Ammon's horn (tissue), 1 donor: ENCODE results near the gene LAMA2.

Experiments used
- DNase-seq: peaks from one replicate; pipeline ENCODE4 v3.0.0-alpha.2; 2016; ENCODE audit warnings: low spot score

The LAMA2 gene

DNA sequence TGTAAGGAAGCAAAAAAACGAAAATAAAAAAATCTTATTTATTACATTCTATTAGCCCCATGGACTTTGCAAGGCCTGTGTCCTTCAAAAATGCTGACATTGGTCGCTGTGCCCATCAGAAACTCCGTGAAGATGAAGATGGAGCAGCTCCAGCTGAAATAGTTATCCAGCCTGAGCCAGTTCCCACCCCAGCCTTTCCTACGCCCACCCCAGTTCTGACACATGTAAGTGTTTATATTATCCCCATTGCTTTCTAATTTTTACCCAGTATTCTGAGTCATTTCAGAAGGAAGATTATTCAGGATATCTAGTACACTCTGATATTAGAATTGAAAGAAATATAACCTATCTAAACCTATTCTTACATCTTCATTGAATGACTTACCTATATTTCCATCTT lies 609.3 kb downstream of the LAMA2 start:
- DNase-seq: peak; percentile 43

DNA sequence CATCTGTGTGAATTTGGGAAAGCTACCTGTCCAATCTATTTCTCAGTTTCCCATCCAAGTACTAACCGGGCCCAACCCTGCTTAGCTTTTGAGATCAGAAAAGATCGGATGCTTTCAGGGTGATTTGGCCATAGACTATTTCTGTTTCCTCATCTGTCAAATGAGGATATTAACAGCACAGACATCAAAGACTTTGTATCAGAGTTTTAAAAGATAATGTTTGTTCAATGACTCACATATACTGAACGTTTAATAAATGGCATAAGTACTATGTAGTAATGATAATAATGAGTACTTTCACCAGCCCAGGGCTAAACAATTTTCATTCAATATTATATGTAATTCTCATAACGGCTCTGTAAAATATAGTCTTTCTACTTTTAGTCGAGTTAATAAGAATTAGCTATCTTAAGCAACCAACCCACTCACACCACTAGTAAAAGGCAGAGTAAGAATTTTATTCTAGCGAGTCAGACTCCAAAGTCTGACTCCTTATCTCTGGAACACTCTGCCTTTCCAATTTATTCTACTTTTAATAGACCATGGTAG lies 610.5 kb downstream of the LAMA2 start:
- DNase-seq: no peak

DNA sequence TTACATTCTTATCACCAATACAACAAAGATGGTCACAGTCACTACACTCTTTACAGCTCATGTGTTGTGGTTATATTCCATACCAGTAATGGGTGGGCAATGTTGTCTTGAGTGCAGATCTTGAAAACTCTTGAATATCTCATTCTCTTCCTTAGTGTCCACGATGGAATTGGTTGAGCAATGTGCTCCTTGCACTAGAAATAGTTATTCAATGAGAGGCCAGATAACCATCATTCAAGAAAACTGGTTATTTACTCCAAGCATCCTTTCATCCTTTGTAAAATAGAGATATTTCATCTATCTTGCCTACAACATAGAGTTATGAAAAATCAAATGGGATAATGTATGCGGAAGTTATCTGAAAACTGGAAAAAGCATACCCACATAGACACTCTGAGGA lies 611.2 kb downstream of the LAMA2 start:
- DNase-seq: no peak

DNA sequence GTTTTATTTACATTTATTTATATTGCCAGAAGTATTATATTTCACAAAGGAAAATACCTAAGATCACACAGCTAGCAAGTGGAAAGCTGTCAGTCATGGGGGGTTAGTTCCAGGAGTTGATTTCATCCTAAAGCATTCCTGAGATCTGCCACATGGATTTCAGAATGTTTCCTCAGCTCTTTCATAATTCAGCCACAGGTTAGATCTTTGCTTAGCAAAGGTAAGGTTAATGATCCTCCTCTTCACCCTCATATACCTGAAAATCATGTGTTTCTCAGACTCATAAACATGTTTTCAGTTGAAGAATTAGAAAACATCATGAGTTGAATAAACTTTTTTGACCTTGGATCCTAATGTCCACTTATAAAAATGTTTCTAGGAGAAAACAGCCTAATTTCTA lies 611.6 kb downstream of the LAMA2 start:
- DNase-seq: no peak

DNA sequence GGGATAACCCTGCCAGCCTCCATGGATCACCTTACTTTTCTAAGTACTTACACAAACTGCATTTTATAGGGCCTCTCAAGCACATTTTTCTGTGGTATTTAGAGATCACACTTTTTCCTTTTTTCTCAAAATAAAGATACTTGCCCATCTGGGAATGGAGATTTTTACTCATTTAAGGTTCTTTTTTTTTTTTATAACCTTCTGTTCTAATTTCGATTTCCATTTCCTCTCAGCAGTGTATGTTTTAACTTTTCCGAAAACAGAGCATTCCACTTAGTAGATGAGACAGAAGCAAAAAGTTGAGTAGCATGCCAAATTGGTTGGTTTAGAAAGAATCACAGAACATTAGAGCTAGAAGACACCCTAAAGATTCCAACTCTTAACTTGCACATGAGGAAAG lies 612.7 kb downstream of the LAMA2 start:
- DNase-seq: no peak

DNA sequence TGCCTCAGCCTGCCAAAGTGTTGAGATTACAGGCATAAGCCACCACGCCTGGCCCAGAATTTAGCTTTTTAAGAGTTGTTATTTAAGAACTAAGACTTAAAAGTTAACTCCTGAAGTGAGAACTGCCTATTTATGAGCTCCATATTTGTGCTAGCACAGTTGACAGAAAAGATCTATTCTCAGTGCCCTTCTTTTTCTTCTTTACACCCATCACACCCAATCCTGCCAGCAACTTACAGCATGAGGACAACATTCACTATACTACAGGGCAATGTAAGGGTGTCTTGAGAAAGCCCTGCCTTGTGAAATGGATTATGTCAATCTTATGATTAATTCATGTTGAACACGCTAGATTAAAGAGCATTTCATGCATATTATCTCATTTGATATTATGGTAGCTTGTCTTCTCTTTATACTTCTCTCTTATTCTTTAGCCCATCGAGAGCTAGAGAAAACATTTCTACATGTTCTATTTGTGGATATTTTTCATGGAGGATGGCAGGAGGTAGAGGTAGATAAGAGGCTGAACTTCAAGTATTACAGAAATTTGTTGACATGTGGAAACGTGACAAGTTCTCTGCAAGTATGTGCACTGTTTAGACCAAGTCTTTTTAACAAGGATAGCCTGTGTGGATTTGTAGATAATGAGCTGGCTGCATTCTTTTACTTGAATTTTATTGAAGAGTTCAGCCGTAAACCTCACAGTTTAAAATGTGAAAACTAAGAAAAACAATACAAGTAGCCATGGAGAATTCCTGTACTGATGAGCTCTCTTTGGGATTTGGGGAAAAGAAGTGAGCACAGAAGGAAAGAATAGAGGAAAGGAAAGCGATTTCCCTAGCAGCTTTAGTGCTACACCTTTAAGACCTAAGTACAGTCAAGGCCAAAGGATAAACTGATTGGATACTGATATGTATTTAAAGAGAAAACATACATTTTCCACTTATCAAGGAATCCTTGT lies 614.8 kb downstream of the LAMA2 start:
- no peak for DNase-seq

DNA sequence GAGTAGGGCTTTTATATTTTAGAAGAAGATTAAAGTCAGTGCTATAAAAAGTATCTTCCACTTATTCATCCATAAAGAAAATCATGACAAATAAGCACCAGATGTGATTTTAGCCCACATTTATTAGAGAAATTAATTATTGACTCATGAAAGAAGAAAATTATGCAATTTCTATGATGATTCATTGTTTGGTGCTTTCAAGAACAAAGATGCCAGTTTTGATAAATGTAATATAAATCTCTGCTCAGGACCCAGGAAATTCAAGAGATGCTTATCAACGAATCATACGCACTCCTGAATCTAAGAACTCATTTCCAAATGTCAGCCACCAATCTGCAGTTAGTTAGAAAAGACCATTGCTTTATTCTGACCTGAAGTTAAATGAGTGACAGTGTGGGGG lies 615.6 kb downstream of the LAMA2 start:
- DNase-seq: no peak

DNA sequence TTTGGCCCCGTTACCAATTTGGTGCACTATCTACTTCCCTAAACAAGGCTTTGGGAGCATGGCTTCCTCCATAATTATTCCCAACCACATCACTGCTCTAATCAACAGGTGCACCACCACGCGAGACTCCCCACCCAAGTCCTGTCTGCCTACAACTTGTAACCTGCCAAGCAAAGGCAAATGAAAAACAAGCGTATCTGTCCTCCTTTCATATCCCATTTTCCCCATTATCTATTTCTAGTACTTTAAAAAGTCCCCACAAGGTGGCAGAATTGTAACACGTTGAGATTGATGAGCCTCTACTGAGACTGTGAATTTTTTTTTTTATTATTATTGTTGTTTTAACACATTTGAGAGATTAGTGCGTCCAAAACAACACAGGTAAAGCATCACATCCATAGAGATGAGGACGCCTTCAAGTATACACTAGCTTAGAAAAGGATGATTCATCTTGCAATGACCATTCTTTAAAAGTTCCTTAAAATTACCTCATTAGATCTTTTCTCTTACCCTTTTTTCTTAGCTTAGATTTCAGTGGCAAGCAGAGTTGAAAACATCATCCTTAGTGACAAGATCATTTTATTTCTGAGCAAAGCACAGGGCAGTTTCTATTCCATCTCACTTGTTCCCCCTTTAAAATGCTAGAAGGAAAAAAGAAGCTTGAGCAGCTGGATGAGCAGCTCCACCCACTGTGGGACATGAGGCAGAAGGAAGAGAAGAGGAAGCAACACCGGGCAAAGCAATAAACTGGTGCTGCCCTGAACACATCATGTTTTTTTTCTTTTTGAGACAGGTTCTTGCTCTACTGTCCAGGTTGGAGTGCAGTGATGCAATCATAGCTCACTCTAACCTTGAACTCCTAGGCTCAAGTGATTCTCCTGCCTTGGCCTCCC lies 616.3 kb downstream of the LAMA2 start:
- peak; percentile 65 for DNase-seq

DNA sequence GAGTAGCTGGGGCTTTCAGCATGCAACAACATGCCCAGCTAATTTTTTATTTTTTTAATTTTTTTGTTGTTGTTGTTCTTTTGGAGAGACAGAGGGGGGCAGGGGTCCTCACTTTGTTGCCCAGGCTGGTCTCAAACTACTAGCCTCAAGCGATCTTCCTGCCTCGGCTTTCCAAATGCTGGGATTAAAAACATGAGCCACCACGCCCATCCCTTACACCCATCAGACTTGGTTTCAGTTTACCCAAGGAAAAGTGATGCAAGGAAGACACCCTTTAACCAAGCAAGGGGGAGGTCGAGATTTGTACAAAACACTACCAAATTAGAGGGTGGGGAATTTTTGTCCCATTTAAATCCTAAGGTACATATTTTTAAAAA lies 616.9 kb downstream of the LAMA2 start:
- DNase-seq: no peak

DNA sequence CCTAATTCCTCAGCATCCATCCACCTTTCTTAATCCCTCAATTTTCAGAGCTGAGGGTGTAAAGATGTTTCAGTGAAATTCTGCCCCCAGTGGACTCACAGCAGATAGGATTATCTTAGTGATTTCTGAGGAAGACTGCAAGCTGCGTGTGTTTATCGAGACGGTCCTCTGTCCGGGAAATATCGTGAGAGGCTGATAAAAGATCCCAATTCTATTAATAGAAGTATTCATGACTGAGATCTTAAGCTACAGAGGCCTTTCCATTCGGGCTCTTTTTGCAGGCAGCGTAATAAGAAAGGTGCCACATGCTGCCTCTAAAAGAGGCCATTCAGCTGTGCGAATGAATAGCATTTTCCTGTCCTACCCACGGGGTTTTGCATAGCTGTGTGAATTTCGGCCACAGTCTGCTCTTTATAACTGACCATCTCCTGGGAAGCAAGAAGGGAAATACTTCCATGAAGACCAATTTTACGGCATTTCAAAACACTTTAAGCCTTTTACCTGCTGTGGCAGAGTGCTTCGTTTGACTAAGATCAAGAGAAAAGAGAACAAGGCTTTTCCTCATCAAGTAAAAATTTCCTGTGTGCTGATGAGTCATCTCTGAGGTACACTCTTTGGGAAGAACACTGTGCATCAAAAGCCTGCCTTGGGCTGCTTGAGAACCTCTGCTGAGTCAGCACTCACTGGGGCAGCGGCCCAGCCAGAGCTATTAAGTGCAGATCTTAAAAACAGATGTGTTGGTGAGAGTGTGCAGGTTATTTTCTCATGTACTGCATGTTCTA lies 618.2 kb downstream of the LAMA2 start:
- peak; percentile 40 for DNase-seq

DNA sequence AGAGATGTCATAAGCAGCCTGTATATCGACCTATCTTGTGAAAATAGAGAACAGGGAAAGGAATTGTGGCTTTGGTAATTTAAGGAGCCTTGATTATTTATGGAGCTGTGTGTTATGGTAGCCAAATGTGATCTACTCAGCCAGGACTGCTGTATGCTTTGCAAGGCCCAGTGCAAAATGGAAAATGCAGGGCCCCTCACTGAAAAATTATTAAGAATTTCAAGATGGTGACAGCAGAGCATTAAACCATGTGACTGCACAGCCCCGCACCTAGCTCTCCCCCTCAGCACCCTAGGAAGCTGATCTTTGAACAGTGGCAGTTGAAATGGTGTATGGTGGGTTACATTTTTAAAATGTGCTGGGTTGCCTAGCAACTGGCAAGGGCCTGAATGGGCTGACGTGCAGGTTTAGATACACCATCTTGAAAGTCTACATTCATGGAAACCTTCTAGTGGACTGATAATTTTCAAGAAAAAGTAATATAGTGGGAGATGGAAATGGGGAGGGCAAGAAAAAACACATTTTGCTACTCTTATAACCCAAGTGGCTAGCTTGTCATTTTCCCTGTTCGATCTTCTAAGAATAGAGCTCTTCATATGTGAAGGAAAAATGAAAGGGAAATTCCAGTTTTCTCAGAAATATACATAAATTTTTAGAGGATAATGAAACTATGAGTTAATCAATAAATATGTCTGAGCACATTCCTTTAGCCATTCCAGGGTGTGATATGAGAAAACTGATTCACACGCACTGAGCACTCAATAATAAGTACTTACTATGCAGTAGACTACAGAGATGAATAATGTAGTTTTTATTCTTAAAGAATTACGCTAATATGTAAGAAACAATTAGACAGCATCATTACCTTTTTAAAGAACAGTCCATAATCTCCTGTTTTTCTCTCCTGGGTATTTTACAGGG lies 619.1 kb downstream of the LAMA2 start:
- DNase-seq: no peak

DNA sequence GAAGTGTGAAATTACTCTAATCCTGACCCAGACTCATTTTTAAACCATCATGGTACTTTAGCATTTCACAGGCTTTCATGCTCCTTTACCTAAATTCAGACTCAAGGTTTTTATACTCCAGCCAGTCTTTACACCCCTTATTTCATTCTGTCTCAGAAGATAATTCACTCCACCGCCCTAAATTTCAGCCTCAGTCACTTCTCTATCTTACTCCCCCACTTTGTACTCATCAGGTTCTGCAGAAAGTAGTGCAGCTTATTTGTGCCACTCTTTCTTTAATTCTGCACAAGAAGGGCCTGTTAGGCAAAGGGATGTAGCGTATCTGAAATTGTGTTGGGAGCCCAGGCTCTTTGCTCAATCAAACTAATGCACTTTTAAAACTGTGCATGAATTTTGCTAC lies 621.5 kb downstream of the LAMA2 start:
- no peak for DNase-seq

DNA sequence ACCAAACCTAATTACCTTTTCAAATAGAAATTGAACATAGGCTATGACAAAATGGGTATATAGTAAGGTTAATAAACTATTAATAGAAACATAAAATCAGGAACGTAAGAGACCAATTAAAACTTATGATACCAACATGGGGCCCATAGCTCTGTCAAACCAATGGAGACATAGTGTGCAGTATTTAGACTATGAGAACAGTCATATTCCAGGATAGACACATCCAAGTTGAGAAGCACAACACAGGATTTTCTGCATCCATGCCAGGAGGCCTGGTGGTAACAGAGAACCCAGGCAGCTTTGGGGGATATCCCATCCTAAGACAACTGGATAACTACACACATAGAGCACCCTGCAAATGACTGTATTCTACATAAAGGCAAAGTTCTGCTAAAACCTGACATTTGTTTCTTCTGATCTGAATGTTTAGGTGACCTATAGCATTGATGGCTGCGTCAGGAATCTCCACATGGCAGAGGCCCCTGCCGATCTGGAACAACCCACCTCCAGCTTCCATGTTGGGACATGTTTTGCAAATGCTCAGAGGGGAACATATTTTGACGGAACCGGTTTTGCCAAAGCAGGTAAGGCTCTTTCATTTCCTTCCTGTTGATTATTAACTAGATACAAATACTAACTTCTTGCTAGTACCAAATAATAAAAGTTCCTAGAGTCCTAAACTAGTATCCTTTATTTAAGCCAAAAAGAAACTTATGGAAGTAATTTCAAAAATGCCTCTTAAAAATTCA lies 624.3 kb downstream of the LAMA2 start:
- no peak for DNase-seq

DNA sequence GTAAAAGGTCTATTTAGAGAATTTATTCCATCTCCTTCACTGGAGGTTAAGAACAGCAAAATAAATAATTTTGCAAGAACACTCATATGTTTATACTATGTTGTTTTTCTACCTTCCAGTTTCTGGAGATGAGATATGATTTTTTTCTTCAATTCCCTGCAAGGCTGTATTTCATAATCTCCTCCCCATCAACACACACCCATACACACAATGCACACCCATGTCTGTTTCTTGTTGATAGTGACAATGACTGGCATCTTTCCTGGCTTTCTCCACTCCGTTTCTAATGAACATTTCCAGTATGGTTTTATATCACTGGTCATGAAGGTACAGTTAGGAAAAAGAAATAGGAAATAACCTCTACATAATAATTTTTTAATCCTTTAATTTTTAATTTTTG lies 624.9 kb downstream of the LAMA2 start:
- no peak for DNase-seq

DNA sequence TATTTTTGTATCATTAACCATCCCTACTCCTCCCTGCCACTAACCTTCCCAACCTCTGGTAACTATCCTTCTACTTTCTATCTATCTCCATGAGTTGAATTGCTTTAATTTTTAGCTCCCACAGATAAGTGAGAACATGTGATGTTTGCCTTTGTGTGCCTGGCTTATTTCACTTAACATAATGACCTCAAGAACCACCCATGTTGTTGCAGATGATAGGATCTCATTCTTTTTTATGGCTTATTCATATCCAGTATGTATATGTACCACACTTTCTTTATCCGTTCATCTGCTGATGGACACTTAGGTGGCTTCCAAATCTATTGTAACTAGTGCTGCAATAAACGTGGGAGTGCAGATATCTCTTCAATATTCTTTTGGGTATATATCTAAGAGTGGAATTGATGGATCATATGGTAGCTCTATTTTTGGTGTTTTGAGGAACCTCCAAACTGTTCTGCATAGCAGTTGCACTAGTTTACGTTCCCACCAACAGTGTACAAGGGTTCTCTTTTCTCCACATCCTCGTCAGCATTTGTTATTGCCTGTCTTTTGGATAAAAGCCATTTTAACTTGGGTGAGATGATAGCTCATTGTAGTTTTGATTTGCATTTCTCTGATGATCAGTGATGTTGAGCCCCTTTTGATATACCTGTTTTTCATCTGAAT lies 625.7 kb downstream of the LAMA2 start:
- DNase-seq: no peak

DNA sequence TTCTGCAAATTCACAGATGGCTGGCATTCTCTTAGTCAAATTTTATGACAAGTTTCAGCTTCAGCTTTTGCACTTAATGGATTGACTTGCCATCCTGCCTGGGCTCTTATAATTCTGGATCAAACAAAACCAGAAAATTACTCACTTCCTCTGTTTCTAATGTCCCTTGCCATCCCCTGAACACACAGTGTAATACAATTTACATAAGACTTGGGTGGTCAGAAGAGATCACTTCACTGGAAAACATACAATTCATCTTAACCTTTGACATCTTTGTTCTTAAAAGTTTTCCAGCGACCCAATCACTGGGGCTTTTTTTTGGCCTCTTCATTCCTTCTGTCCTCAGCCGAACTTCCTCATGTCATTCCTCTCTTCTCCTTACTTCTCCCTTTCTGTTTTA lies 628.0 kb downstream of the LAMA2 start:
- DNase-seq: no peak

DNA sequence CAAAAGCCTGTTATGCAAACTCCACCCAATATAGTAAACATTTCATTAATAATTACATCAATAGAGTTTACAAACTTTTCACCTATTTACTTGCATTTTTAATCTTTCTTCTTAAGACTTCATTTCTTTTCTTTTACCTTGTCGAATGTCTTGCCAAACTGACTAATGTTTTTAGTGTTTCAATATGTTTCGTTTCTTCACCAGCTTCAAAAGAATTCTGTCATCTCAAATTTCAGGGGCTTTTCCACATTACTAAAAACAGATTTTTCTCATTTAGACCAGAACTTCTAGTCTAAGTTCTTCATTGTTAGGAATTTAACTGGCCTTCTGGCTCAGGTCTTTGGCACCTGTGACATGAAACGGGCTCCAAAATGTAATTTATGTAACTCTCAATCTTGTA lies 630.5 kb downstream of the LAMA2 start:
- no peak for DNase-seq

DNA sequence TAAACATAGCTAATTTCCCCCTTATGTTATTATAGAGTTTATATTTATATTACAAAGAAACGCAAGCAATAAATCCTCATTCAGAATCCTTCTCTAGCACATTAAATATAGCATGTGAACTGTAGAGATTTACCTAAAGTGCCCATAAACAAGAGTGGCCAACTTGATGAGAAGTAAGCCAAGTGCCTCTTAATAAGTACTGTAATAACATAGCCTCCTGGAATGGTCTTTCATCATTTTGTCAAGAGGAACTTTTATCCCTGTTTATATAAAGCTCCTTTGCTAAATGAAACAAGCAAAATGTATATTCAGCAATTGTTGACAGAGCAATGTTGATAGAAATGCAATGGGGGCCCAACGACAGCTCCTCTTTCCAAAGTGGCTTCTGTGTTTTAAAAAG lies 632.1 kb downstream of the LAMA2 start:
- DNase-seq: no peak

DNA sequence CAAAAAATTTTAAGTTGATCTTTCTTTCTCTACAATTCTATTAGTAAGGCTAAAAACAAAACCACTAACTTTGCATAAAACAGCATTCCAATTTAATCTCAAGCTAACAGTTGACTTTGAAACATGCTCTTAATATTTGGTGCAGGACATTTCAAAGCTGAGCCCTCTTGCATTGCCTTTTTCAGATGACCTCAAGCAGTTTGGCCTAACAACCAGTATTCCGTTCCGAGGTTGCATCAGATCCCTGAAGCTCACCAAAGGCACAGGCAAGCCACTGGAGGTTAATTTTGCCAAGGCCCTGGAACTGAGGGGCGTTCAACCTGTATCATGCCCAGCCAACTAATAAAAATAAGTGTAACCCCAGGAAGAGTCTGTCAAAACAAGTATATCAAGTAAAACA lies 633.1 kb downstream of the LAMA2 start:
- no peak for DNase-seq

DNA sequence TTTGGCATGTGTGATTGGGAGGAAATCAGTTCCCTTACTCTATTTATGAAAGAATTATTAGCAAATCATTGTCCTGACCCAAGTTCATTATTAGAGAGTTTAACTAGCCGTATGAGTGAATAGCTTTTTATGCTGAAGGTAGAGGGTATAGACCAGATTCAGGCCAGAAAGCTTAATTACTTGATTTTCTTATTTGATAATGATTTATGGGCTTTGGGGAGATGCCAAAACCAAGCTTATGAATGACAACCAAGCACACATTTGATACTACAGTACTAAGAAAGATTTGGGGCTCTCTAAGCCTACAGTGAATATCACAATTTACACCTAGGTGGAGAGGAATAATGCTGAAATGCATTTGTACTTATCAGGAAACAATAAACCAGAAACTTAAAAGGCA lies 633.8 kb downstream of the LAMA2 start:
- DNase-seq: no peak
